ENCODE data around the gene ZNF75A. TPM values are rescaled to one million over a fixed set of nuclear protein-coding genes. Genes with fewer than 3 reads are reported as not detected.

ZNF75A gene
- total RNA-seq, 1 experiment from 2014 or later: 22.7 TPM

Other genes starting within 250 kb of the ZNF75A start
- gene IL32, start 239.9 kb upstream of the ZNF75A start, total RNA-seq (2014; rRNA removed; shearing (Covaris generic)): 51.5 and 62.5 TPM in 2 replicates
- not detected in 2 replicates for gene ZSCAN10, start 206.2 kb upstream of the ZNF75A start, total RNA-seq (2014; rRNA removed; shearing (Covaris generic))
- gene ZNF205, start 192.9 kb upstream of the ZNF75A start, total RNA-seq (2014; rRNA removed; shearing (Covaris generic)): 13.5 and 15.4 TPM in 2 replicates
- 1.1 and 6.2 TPM in 2 replicates for gene ZNF213, start 170.5 kb upstream of the ZNF75A start, total RNA-seq (2014; rRNA removed; shearing (Covaris generic))
- 0.15 TPM in 1 of 2 replicates, not detected in the other for gene OR1F1, start 117.3 kb upstream of the ZNF75A start, total RNA-seq (2014; rRNA removed; shearing (Covaris generic))
- 10.0 and 17.4 TPM in 2 replicates for gene ZNF200, start 70.3 kb upstream of the ZNF75A start, total RNA-seq (2014; rRNA removed; shearing (Covaris generic))
- 0.39 TPM in 1 of 2 replicates, not detected in the other for gene MEFV, start 48.9 kb upstream of the ZNF75A start, total RNA-seq (2014; rRNA removed; shearing (Covaris generic))
- 37.4 and 48.8 TPM in 2 replicates for gene ZNF263, start 22.0 kb upstream of the ZNF75A start, total RNA-seq (2014; rRNA removed; shearing (Covaris generic))
- 7.5 and 10.6 TPM in 2 replicates for gene TIGD7, start 67 bp upstream of the ZNF75A start, total RNA-seq (2014; rRNA removed; shearing (Covaris generic))
- not detected in 2 replicates for gene OR2C1, start 50.4 kb downstream of the ZNF75A start, total RNA-seq (2014; rRNA removed; shearing (Covaris generic))
- 19.6 and 22.9 TPM in 2 replicates for gene ZSCAN32, start 95.5 kb downstream of the ZNF75A start, total RNA-seq (2014; rRNA removed; shearing (Covaris generic))
- gene ZNF174, start 95.7 kb downstream of the ZNF75A start, total RNA-seq (2014; rRNA removed; shearing (Covaris generic)): 11.8 and 14.1 TPM in 2 replicates
- gene ZNF597, start 138.0 kb downstream of the ZNF75A start, total RNA-seq (2014; rRNA removed; shearing (Covaris generic)): 3.4 and 4.9 TPM in 2 replicates
- 9.1 and 18.8 TPM in 2 replicates for gene NAA60, start 138.2 kb downstream of the ZNF75A start, total RNA-seq (2014; rRNA removed; shearing (Covaris generic))
- gene C16orf90, start 190.0 kb downstream of the ZNF75A start, total RNA-seq (2014; rRNA removed; shearing (Covaris generic)): not detected in 2 replicates
- gene CLUAP1, start 195.5 kb downstream of the ZNF75A start, total RNA-seq (2014; rRNA removed; shearing (Covaris generic)): 13.9 and 16.5 TPM in 2 replicates